Muscle layer of colon (tissue), 2 donors: Measurements from ENCODE around the gene GJA10.
"Not testable (repeated sequence)": the region's sequence is repeated elsewhere in the genome, so short reads cannot be mapped to it uniquely, and the experiment has no call there.

Experiments used
- H3K27ac ChIP-seq: one replicate; pipeline ENCODE4 v1.7.0; 2013; ENCODE audit warnings: low read depth, mild to moderate bottlenecking, low read length, moderate library complexity
- H3K27me3 ChIP-seq, 2 donors: one replicate each; pipeline ENCODE4 v1.7.0; 2013; ENCODE audit warnings: low read length in 2 of 2, mild to moderate bottlenecking in 2 of 2; ENCODE audit not compliant: insufficient read depth in 2 of 2, control insufficient read depth in 1 of 2
- H3K36me3 ChIP-seq: one replicate; pipeline ENCODE4 v1.7.0; 2013; ENCODE audit warnings: mild to moderate bottlenecking, low read length; ENCODE audit not compliant: insufficient read depth
- H3K4me1 ChIP-seq: one replicate; pipeline ENCODE4 v1.7.0; 2013; ENCODE audit warnings: mild to moderate bottlenecking, low read length; ENCODE audit not compliant: insufficient read depth
- H3K4me3 ChIP-seq, 2 donors: one replicate each; pipeline ENCODE4 v1.7.0; 2013; ENCODE audit warnings: low read length in 2 of 2, low read depth in 1 of 2, mild to moderate bottlenecking in 1 of 2, moderate library complexity in 1 of 2
- H3K9ac ChIP-seq: one replicate; pipeline ENCODE4 v1.7.0; 2013; ENCODE audit warnings: low read length
- H3K9me3 ChIP-seq: one replicate; pipeline ENCODE4 v1.7.0; 2013; ENCODE audit warnings: mild to moderate bottlenecking, low read length
- donor health status: abdominal sarcoma.
- donor health status: Adenocarcinoma of cecum.

The GJA10 gene

DNA sequence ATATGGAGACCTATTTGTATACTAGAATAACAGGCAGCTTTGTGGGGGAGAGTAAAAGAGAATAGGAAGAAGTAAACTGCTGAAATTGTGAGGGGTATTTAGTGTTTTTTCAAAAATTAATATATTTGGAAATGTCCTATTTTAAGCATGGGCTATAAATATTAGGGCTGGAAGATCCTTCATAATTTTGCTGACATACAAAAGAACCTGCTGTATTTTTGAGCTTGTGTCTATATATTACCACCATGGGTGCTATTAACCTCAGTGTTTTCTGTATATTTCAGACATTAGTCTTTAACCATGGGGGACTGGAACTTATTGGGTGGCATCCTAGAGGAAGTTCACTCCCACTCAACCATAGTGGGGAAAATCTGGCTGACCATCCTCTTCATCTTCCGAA, at the start of gene GJA10:
Gene GJA10 (plus strand): TSS at position 301 of the 400 bp plus-strand sequence. CDS start 0 bp downstream, at position 301.
- no peak within 1 kb of the TSS for H3K27ac ChIP-seq
- no peak within 1 kb of the TSS for H3K4me3 ChIP-seq
- no peak within 1 kb of the TSS for H3K9ac ChIP-seq
- no peaks in the 10 kb centered on the region for H3K36me3 ChIP-seq
- no peaks in the 10 kb centered on the region for H3K4me1 ChIP-seq
- H3K27me3 ChIP-seq: peaks cover 5 to 14% of the 10 kb centered on the region in 2 donors
- no peaks in the 10 kb centered on the region for H3K9me3 ChIP-seq

GRCh38 chr6:89847513-89847912, 46.8 kb upstream of the GJA10 start:
- H3K9ac ChIP-seq, H3K4me3 ChIP-seq, H3K4me1 ChIP-seq, H3K9me3 ChIP-seq, H3K27me3 ChIP-seq, H3K27ac ChIP-seq, H3K36me3 ChIP-seq: not testable (repeated sequence)

GRCh38 chr6:89853068-89853467, 41.2 kb upstream of the GJA10 start:
- Histone ChIP-seq H3K27me3 (no peaks in the 10 kb centered on the region), H3K4me3 (no peak overlapping the region), H3K9me3 (no peaks in the 10 kb centered on the region), H3K27ac (no peak overlapping the region), H3K4me1 (no peaks in the 10 kb centered on the region), H3K9ac (no peak overlapping the region), H3K36me3 (peaks cover 27% of the 10 kb centered on the region)

GRCh38 chr6:89858041-89858440, 36.2 kb upstream of the GJA10 start:
- Histone ChIP-seq H3K9me3 (no peaks in the 10 kb centered on the region), H3K36me3 (peaks cover 62% of the 10 kb centered on the region)

GRCh38 chr6:89859744-89860143, 34.5 kb upstream of the GJA10 start:
- no peak overlapping the region for H3K4me3 ChIP-seq
- no peak overlapping the region for H3K9ac ChIP-seq
- no peaks in the 10 kb centered on the region for H3K27me3 ChIP-seq
- H3K4me1 ChIP-seq: no peaks in the 10 kb centered on the region
- H3K27ac ChIP-seq: no peak overlapping the region
- no peaks in the 10 kb centered on the region for H3K9me3 ChIP-seq
- H3K36me3 ChIP-seq: peaks cover 54% of the 10 kb centered on the region

More at GRCh38 chr6:89858041-89858440, 36.2 kb upstream of the GJA10 start:
- Histone ChIP-seq H3K27ac (no peak overlapping the region), H3K9ac (no peak overlapping the region), H3K4me1 (no peaks in the 10 kb centered on the region), H3K4me3 (no peak overlapping the region), H3K27me3 (no peaks in the 10 kb centered on the region)

GRCh38 chr6:89862273-89862672, 32.0 kb upstream of the GJA10 start:
- Histone ChIP-seq H3K27me3 (no peaks in the 10 kb centered on the region), H3K4me1 (no peaks in the 10 kb centered on the region), H3K4me3 (no peak overlapping the region), H3K9ac (no peak overlapping the region), H3K36me3 (peaks cover 49% of the 10 kb centered on the region), H3K9me3 (no peaks in the 10 kb centered on the region), H3K27ac (no peak overlapping the region)

- H3K27ac ChIP-seq: no peak overlapping the region
- H3K4me3 ChIP-seq: no peak overlapping the region
- no peaks in the 10 kb centered on the region for H3K27me3 ChIP-seq
- H3K9ac ChIP-seq: no peak overlapping the region
- H3K36me3 ChIP-seq: peaks cover 52% of the 10 kb centered on the region
- no peaks in the 10 kb centered on the region for H3K4me1 ChIP-seq
- no peaks in the 10 kb centered on the region for H3K9me3 ChIP-seq
Measured at GRCh38 chr6:89862698-89863097, 31.6 kb upstream of the GJA10 start.

DNA sequence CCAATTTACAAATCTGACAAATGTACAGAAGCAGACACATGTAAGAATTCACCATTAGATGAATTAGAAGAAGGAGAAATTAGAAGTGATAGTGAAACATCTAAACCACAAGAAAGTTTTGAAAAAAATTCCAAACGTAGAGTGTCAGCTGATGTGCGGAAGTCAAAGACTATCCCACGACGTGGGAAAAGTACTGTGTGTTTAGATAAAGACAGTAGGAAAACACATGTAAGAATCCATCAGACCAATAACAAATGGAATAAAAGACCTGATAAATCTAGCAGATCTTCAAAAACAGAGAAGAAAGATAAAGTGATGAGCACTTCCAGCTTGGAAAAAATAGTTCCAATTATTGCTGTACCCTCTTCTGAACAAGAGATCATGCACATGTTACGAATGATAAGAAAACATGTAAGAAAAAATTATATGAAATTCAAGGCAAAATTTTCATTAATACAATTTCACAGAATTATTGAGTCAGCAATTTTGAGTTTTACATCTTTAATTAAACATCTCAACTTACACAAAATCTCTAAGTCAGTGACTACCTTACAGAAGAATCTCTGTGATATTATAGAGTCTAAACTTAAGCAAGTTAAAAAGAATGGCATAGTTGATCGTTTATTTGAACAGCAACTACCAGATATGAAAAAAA, 28.1 kb upstream of the GJA10 start:
- Histone ChIP-seq H3K36me3 (peaks cover 40% of the 10 kb centered on the region), H3K9ac (no peak overlapping the region), H3K4me1 (no peaks in the 10 kb centered on the region), H3K9me3 (no peaks in the 10 kb centered on the region), H3K27ac (no peak overlapping the region), H3K27me3 (no peaks in the 10 kb centered on the region), H3K4me3 (no peak overlapping the region)

DNA sequence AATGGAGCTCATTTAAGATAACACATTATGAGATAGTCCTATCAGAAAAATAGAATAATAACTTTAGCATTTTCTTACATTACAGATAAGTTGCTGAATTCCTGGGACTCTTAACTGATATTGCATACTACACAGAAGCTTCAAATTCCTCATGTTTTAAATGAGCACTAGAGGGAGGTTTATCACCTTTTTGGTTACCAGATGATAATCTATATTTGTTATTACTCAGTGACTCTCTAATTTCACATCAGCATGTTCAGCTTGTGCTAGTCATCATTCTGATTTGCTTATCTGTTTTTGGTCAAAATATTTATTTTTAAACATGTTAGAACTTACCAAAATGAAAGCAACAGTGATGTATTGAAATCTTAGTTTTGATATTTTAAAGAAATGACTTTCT, 20.5 kb upstream of the GJA10 start:
- Histone ChIP-seq H3K9me3 (no peaks in the 10 kb centered on the region), H3K9ac (no peak overlapping the region), H3K27ac (no peak overlapping the region), H3K36me3 (peaks cover 14% of the 10 kb centered on the region), H3K4me3 (no peak overlapping the region), H3K4me1 (no peaks in the 10 kb centered on the region), H3K27me3 (no peaks in the 10 kb centered on the region)

DNA sequence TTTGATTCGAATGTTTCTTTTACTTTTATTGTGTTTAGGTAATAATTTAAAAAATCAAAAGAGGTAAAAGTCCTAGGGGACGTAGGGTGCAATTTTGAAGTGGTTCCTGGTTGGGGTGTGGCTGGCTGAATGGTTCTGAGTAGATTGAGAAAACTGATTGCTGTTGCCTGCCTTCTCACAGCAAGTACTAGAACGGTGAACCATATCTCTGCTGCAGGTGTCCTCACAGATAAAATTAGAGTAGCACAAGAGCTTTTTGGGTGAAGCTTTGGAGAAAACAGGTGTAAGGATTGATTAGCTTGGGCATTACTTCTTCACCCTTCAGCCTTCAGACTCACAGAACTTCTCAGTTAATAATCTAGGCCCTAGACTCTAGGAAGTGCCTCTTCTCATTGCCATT, 19.8 kb upstream of the GJA10 start:
- Histone ChIP-seq H3K27ac (no peak overlapping the region), H3K4me1 (no peaks in the 10 kb centered on the region), H3K9ac (no peak overlapping the region), H3K36me3 (peaks cover 14% of the 10 kb centered on the region), H3K9me3 (no peaks in the 10 kb centered on the region), H3K4me3 (no peak overlapping the region), H3K27me3 (no peaks in the 10 kb centered on the region)

- no peaks in the 10 kb centered on the region for H3K4me1 ChIP-seq
- no peak overlapping the region for H3K4me3 ChIP-seq
- H3K9ac ChIP-seq: no peak overlapping the region
- H3K9me3 ChIP-seq: no peaks in the 10 kb centered on the region
- no peaks in the 10 kb centered on the region for H3K27me3 ChIP-seq
- H3K36me3 ChIP-seq: no peaks in the 10 kb centered on the region
- H3K27ac ChIP-seq: no peak overlapping the region
Measured at GRCh38 chr6:89886378-89887120, 7.7 kb upstream of the GJA10 start.
